Measurements from ENCODE around the gene LANCL2.

LANCL2 gene

GRCh38 chr7:55441002-55441401 is 75.9 kb downstream of the LANCL2 start:
- no peaks in the 10 kb centered on the region for H3K27me3 ChIP-seq (replicated peaks; ENCODE audit: control insufficient read depth, insufficient read depth, low read length)
- H3K4me3 ChIP-seq (replicated peaks; ENCODE audit: low read depth, low read length): no peak overlapping the region
- H3K36me3 ChIP-seq (ENCODE audit: control insufficient read depth, insufficient read depth, low read length): no peaks in the 10 kb centered on the region
- DNase-seq (ENCODE audit: extremely low read depth, insufficient read length): no peak
- TF ChIP-seq CTCF (IDR thresholded peaks at IDR 0.05; ENCODE audit: insufficient read depth, low read length, poor library complexity, severe bottlenecking): no peak

- Histone ChIP-seq H3K4me3 (replicated peaks; ENCODE audit: low read depth, low read length) (no peak overlapping the region), H3K36me3 (ENCODE audit: control insufficient read depth, insufficient read depth, low read length) (no peaks in the 10 kb centered on the region), H3K27me3 (replicated peaks; ENCODE audit: control insufficient read depth, insufficient read depth, low read length) (no peaks in the 10 kb centered on the region)
- DNase-seq (ENCODE audit: extremely low read depth, insufficient read length): no peak
- no peak for TF ChIP-seq CTCF (IDR thresholded peaks at IDR 0.05; ENCODE audit: insufficient read depth, low read length, poor library complexity, severe bottlenecking)
Measured at GRCh38 chr7:55441774-55442522, 76.8 kb downstream of the LANCL2 start.

GRCh38 chr7:55444786-55445185 is 79.6 kb downstream of the LANCL2 start:
- TF ChIP-seq CTCF (IDR thresholded peaks at IDR 0.05; ENCODE audit: insufficient read depth, low read length, poor library complexity, severe bottlenecking): no peak
- no peak for DNase-seq (ENCODE audit: extremely low read depth, insufficient read length)
- peaks cover 2% of the 10 kb centered on the region for H3K36me3 ChIP-seq (ENCODE audit: control insufficient read depth, insufficient read depth, low read length)
- no peak overlapping the region for H3K4me3 ChIP-seq (replicated peaks; ENCODE audit: low read depth, low read length)
- no peaks in the 10 kb centered on the region for H3K27me3 ChIP-seq (replicated peaks; ENCODE audit: control insufficient read depth, insufficient read depth, low read length)

DNA sequence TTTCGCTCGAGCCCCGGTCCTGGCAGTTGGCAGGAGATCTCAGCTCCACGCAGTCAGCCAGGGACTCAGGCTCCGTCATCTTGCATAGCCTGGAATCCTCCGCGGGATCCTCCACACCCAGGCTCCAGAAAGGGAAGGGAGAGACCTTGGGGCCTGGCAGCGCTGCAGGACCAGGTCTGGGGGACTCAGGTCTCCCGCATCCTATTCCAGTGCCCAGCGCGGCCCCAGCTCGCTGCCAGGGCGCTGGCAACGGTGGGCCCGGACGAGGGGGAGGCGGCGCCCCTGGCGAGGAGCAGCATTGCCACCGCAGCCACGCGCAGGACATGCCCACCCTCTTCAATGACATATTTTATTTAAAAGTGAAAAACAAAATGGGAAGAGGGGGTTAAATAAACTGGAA is 83.4 kb downstream of the LANCL2 start:
- peaks cover 6% of the 10 kb centered on the region for H3K36me3 ChIP-seq (ENCODE audit: control insufficient read depth, insufficient read depth, low read length)
- TF ChIP-seq CTCF (IDR thresholded peaks at IDR 0.05; ENCODE audit: insufficient read depth, low read length, poor library complexity, severe bottlenecking): no peak

GRCh38 chr7:55449205-55449991 is 84.3 kb downstream of the LANCL2 start:
- Histone ChIP-seq H3K27me3 (replicated peaks; ENCODE audit: control insufficient read depth, insufficient read depth, low read length) (no peaks in the 10 kb centered on the region), H3K36me3 (ENCODE audit: control insufficient read depth, insufficient read depth, low read length) (peaks cover 6% of the 10 kb centered on the region), H3K4me3 (replicated peaks; ENCODE audit: low read depth, low read length) (no peak overlapping the region)
- TF ChIP-seq CTCF (IDR thresholded peaks at IDR 0.05; ENCODE audit: insufficient read depth, low read length, poor library complexity, severe bottlenecking): no peak
- DNase-seq (ENCODE audit: extremely low read depth, insufficient read length): no peak

More for the DNA sequence above, 83.4 kb downstream of the LANCL2 start:
- DNase-seq (ENCODE audit: extremely low read depth, insufficient read length): no peak
- Histone ChIP-seq H3K27me3 (replicated peaks; ENCODE audit: control insufficient read depth, insufficient read depth, low read length) (no peaks in the 10 kb centered on the region), H3K4me3 (replicated peaks; ENCODE audit: low read depth, low read length) (no peak overlapping the region)

Data from GM06990 (cell line).